Measurements from ENCODE around the gene TBC1D13.
"Not testable (repeated sequence)": the region's sequence is repeated elsewhere in the genome, so short reads cannot be mapped to it uniquely, and the experiment has no call there.

TBC1D13 gene

GRCh38 chr9:128838338-128838737, 51.3 kb downstream of the TBC1D13 start:
- H3K27ac Mint-ChIP-seq: no peak overlapping the region
- no peaks in the 10 kb centered on the region for H3K27me3 Mint-ChIP-seq (ENCODE audit: low read depth)
- H3K9me3 Mint-ChIP-seq: no peaks in the 10 kb centered on the region
- H3K36me3 Mint-ChIP-seq (ENCODE audit: low read depth): peaks cover 16% of the 10 kb centered on the region
- H3K4me1 Mint-ChIP-seq (ENCODE audit: low read depth): no peaks in the 10 kb centered on the region
- H3K4me3 Mint-ChIP-seq: no peak overlapping the region

- Mint-ChIP-seq H3K27me3 (ENCODE audit: low read depth) (no peaks in the 10 kb centered on the region), H3K9me3 (no peaks in the 10 kb centered on the region), H3K4me3 (no peak overlapping the region), H3K36me3 (ENCODE audit: low read depth) (peaks cover 8% of the 10 kb centered on the region), H3K4me1 (ENCODE audit: low read depth) (no peaks in the 10 kb centered on the region), H3K27ac (no peak overlapping the region)
Measured at GRCh38 chr9:128840524-128840923, 53.5 kb downstream of the TBC1D13 start.

GRCh38 chr9:128841694-128842492, 54.8 kb downstream of the TBC1D13 start:
- Mint-ChIP-seq H3K27ac (no peak overlapping the region), H3K4me3 (no peak overlapping the region), H3K27me3 (ENCODE audit: low read depth) (no peaks in the 10 kb centered on the region), H3K9me3 (no peaks in the 10 kb centered on the region), H3K36me3 (ENCODE audit: low read depth) (peaks cover 8% of the 10 kb centered on the region), H3K4me1 (ENCODE audit: low read depth) (no peaks in the 10 kb centered on the region)

GRCh38 chr9:128843171-128843570, 56.1 kb downstream of the TBC1D13 start:
- peaks cover 11% of the 10 kb centered on the region for H3K36me3 Mint-ChIP-seq (ENCODE audit: low read depth)
- H3K27ac Mint-ChIP-seq, H3K4me3 Mint-ChIP-seq: not testable (repeated sequence)

GRCh38 chr9:128845186-128845931, 58.3 kb downstream of the TBC1D13 start:
- Mint-ChIP-seq H3K27ac (no peak overlapping the region), H3K4me3 (no peak overlapping the region), H3K27me3 (ENCODE audit: low read depth) (no peaks in the 10 kb centered on the region), H3K4me1 (ENCODE audit: low read depth) (no peaks in the 10 kb centered on the region), H3K36me3 (ENCODE audit: low read depth) (peaks cover 13% of the 10 kb centered on the region), H3K9me3 (peaks cover 6% of the 10 kb centered on the region)

More at GRCh38 chr9:128843171-128843570, 56.1 kb downstream of the TBC1D13 start:
- not testable (repeated sequence) for H3K9me3 Mint-ChIP-seq; H3K4me1 Mint-ChIP-seq (ENCODE audit: low read depth); H3K27me3 Mint-ChIP-seq (ENCODE audit: low read depth)

GRCh38 chr9:128846680-128847030, 59.6 kb downstream of the TBC1D13 start:
- no peaks in the 10 kb centered on the region for H3K4me1 Mint-ChIP-seq (ENCODE audit: low read depth)
- H3K27ac Mint-ChIP-seq: no peak overlapping the region
- peaks cover 19% of the 10 kb centered on the region for H3K9me3 Mint-ChIP-seq
- no peak overlapping the region for H3K4me3 Mint-ChIP-seq
- peaks cover 24% of the 10 kb centered on the region for H3K36me3 Mint-ChIP-seq (ENCODE audit: low read depth)
- H3K27me3 Mint-ChIP-seq (ENCODE audit: low read depth): no peaks in the 10 kb centered on the region

- no peak overlapping the region for H3K27ac Mint-ChIP-seq
- no peaks in the 10 kb centered on the region for H3K4me1 Mint-ChIP-seq (ENCODE audit: low read depth)
- H3K36me3 Mint-ChIP-seq (ENCODE audit: low read depth): peaks cover 20% of the 10 kb centered on the region
- peaks cover 19% of the 10 kb centered on the region for H3K9me3 Mint-ChIP-seq
- H3K27me3 Mint-ChIP-seq (ENCODE audit: low read depth): no peaks in the 10 kb centered on the region
- H3K4me3 Mint-ChIP-seq: no peak overlapping the region
Measured at GRCh38 chr9:128847803-128848202, 60.8 kb downstream of the TBC1D13 start.

GRCh38 chr9:128851024-128851423, 64.0 kb downstream of the TBC1D13 start:
- Mint-ChIP-seq H3K36me3 (ENCODE audit: low read depth) (peaks cover 20% of the 10 kb centered on the region), H3K9me3 (peaks cover 19% of the 10 kb centered on the region)
- H3K4me3 Mint-ChIP-seq; H3K27me3 Mint-ChIP-seq (ENCODE audit: low read depth); H3K27ac Mint-ChIP-seq; H3K4me1 Mint-ChIP-seq (ENCODE audit: low read depth): not testable (repeated sequence)

GRCh38 chr9:128851779-128852600, 64.9 kb downstream of the TBC1D13 start:
- H3K4me1 Mint-ChIP-seq (ENCODE audit: low read depth); H3K27me3 Mint-ChIP-seq (ENCODE audit: low read depth); H3K27ac Mint-ChIP-seq; H3K4me3 Mint-ChIP-seq: not testable (repeated sequence)
- H3K9me3 Mint-ChIP-seq: peaks cover 19% of the 10 kb centered on the region
- H3K36me3 Mint-ChIP-seq (ENCODE audit: low read depth): peaks cover 20% of the 10 kb centered on the region

- not testable (repeated sequence) for H3K27ac Mint-ChIP-seq; H3K4me1 Mint-ChIP-seq (ENCODE audit: low read depth); H3K27me3 Mint-ChIP-seq (ENCODE audit: low read depth); H3K4me3 Mint-ChIP-seq
- H3K36me3 Mint-ChIP-seq (ENCODE audit: low read depth): peaks cover 19% of the 10 kb centered on the region
- peaks cover 19% of the 10 kb centered on the region for H3K9me3 Mint-ChIP-seq
Measured at GRCh38 chr9:128852646-128853045, 65.6 kb downstream of the TBC1D13 start.

- not testable (repeated sequence) for H3K4me1 Mint-ChIP-seq (ENCODE audit: low read depth); H3K27me3 Mint-ChIP-seq (ENCODE audit: low read depth); H3K4me3 Mint-ChIP-seq; H3K27ac Mint-ChIP-seq
- peaks cover 13% of the 10 kb centered on the region for H3K36me3 Mint-ChIP-seq (ENCODE audit: low read depth)
- H3K9me3 Mint-ChIP-seq: peaks cover 14% of the 10 kb centered on the region
Measured at GRCh38 chr9:128854454-128854853, 67.4 kb downstream of the TBC1D13 start.

- H3K27ac Mint-ChIP-seq; H3K4me3 Mint-ChIP-seq; H3K9me3 Mint-ChIP-seq; H3K4me1 Mint-ChIP-seq (ENCODE audit: low read depth); H3K36me3 Mint-ChIP-seq (ENCODE audit: low read depth); H3K27me3 Mint-ChIP-seq (ENCODE audit: low read depth): not testable (repeated sequence)
Measured at GRCh38 chr9:128858476-128858875, 71.4 kb downstream of the TBC1D13 start.

All from T-helper 1 cell treated with Interleukin-12 subunit alpha and Interleukin-12 subunit beta and Interleukin-4 antibody, amounts not matched to agents 30 μg/mL and 1 μg/mL, for 36 hours (primary cell).